Measurements from ENCODE around the gene C8G.

The C8G gene

GRCh38 chr9:136957901-136958300 lies 12.9 kb downstream of the C8G start:
- no peak for TF ChIP-seq GATA1 (IDR thresholded peaks at IDR 0.05; ENCODE audit: low read depth, low read length)
- TF ChIP-seq POLR2A (IDR thresholded peaks at IDR 0.05; ENCODE audit: low read length), result no peak
- no peak for DNase-seq

GRCh38 chr9:136958473-136958872 lies 13.4 kb downstream of the C8G start:
- DNase-seq, result no peak
- TF ChIP-seq POLR2A (IDR thresholded peaks at IDR 0.05; ENCODE audit: low read length) (no peak), GATA1 (IDR thresholded peaks at IDR 0.05; ENCODE audit: low read depth, low read length) (no peak)

GRCh38 chr9:136958898-136959850 lies 14.1 kb downstream of the C8G start:
- no peak for DNase-seq
- no peak for TF ChIP-seq GATA1 (IDR thresholded peaks at IDR 0.05; ENCODE audit: low read depth, low read length)
- TF ChIP-seq POLR2A (IDR thresholded peaks at IDR 0.05; ENCODE audit: low read length), result no peak

- TF ChIP-seq GATA1 (IDR thresholded peaks at IDR 0.05; ENCODE audit: low read depth, low read length) (no peak), POLR2A (IDR thresholded peaks at IDR 0.05; ENCODE audit: low read length) (no peak)
- no peak for DNase-seq
Measured at GRCh38 chr9:136960212-136960937, 15.3 kb downstream of the C8G start.

- no peak for DNase-seq
- TF ChIP-seq GATA1 (IDR thresholded peaks at IDR 0.05; ENCODE audit: low read depth, low read length) (no peak), POLR2A (IDR thresholded peaks at IDR 0.05; ENCODE audit: low read length) (no peak)
Measured at GRCh38 chr9:136960938-136961275, 15.9 kb downstream of the C8G start.

GRCh38 chr9:136961279-136962065 lies 16.4 kb downstream of the C8G start:
- no peak for TF ChIP-seq POLR2A (IDR thresholded peaks at IDR 0.05; ENCODE audit: low read length)

GRCh38 chr9:136962163-136962562 lies 17.1 kb downstream of the C8G start:
- no peak for TF ChIP-seq GATA1 (IDR thresholded peaks at IDR 0.05; ENCODE audit: low read depth, low read length)
- TF ChIP-seq POLR2A (IDR thresholded peaks at IDR 0.05; ENCODE audit: low read length), result no peak
- DNase-seq, result no peak

More at GRCh38 chr9:136961279-136962065, 16.4 kb downstream of the C8G start:
- DNase-seq, result no peak

- DNase-seq, result no peak
- no peak for TF ChIP-seq POLR2A (IDR thresholded peaks at IDR 0.05; ENCODE audit: low read length)
- TF ChIP-seq GATA1 (IDR thresholded peaks at IDR 0.05; ENCODE audit: low read depth, low read length), result no peak
Measured at GRCh38 chr9:136962701-136963248, 17.7 kb downstream of the C8G start.

- TF ChIP-seq POLR2A (IDR thresholded peaks at IDR 0.05; ENCODE audit: low read length) (no peak), GATA1 (IDR thresholded peaks at IDR 0.05; ENCODE audit: low read depth, low read length) (no peak)
- DNase-seq, result no peak
Measured at GRCh38 chr9:136963341-136963740, 18.3 kb downstream of the C8G start.

- no peak for DNase-seq
- TF ChIP-seq GATA1 (IDR thresholded peaks at IDR 0.05; ENCODE audit: low read depth, low read length), result no peak
- TF ChIP-seq POLR2A (IDR thresholded peaks at IDR 0.05; ENCODE audit: low read length), result no peak
Measured at GRCh38 chr9:136963751-136964150, 18.7 kb downstream of the C8G start.

- DNase-seq, result peak in 1 of 2 experiments; percentile 29
- no peak for TF ChIP-seq GATA1 (IDR thresholded peaks at IDR 0.05; ENCODE audit: low read depth, low read length)
Measured at GRCh38 chr9:136964171-136964689, 19.2 kb downstream of the C8G start.

- no peak for DNase-seq
- TF ChIP-seq GATA1 (IDR thresholded peaks at IDR 0.05; ENCODE audit: low read depth, low read length) (no peak), POLR2A (IDR thresholded peaks at IDR 0.05; ENCODE audit: low read length) (no peak)
Measured at GRCh38 chr9:136964833-136965422, 19.9 kb downstream of the C8G start.

All from erythroblast (primary cell).